ENCODE data around the gene TPP1. TPM values are rescaled to one million over a fixed set of nuclear protein-coding genes. Genes with fewer than 3 reads are reported as not detected.

Gene TPP1
- total RNA-seq, 1 experiment from 2014 or later: 21.6 TPM

Other genes with a start within 250 kb of the TPP1 start
- gene SMPD1, start 228.9 kb downstream of the TPP1 start, total RNA-seq (2014; rRNA removed): 12.1 and 12.9 TPM in 2 replicates
- 17.5 and 24.7 TPM in 2 replicates for gene APBB1, start 200.3 kb downstream of the TPP1 start, total RNA-seq (2014; rRNA removed)
- 1.6 TPM in 1 of 2 replicates, not detected in the other for gene HPX, start 178.4 kb downstream of the TPP1 start, total RNA-seq (2014; rRNA removed)
- gene TRIM3, start 145.5 kb downstream of the TPP1 start, total RNA-seq (2014; rRNA removed): 20.3 and 24.7 TPM in 2 replicates
- gene ARFIP2, start 138.1 kb downstream of the TPP1 start, total RNA-seq (2014; rRNA removed): 57.2 and 65.2 TPM in 2 replicates
- gene TIMM10B, start 137.9 kb downstream of the TPP1 start, total RNA-seq (2014; rRNA removed): 25.5 and 26.4 TPM in 2 replicates
- gene DNHD1, start 122.1 kb downstream of the TPP1 start, total RNA-seq (2014; rRNA removed): 9.3 and 14.5 TPM in 2 replicates
- gene RRP8, start 15.8 kb downstream of the TPP1 start, total RNA-seq (2014; rRNA removed): 15.1 and 16.9 TPM in 2 replicates
- 73.0 and 73.9 TPM in 2 replicates for gene ILK, start 15.6 kb downstream of the TPP1 start, total RNA-seq (2014; rRNA removed)
- 102 and 128 TPM in 2 replicates for gene TAF10, start 7.2 kb downstream of the TPP1 start, total RNA-seq (2014; rRNA removed)
- gene DCHS1, start 36.4 kb upstream of the TPP1 start, total RNA-seq (2014; rRNA removed): under 0.01 TPM in 1 of 2 replicates, not detected in the other
- gene MRPL17, start 63.9 kb upstream of the TPP1 start, total RNA-seq (2014; rRNA removed): 72.5 and 78.1 TPM in 2 replicates
- 0.15 TPM in 1 of 2 replicates, not detected in the other for gene OR2AG2, start 152.6 kb upstream of the TPP1 start, total RNA-seq (2014; rRNA removed)
- gene OR2AG1, start 163.6 kb upstream of the TPP1 start, total RNA-seq (2014; rRNA removed): not detected in 2 replicates
- gene OR6A2, start 180.3 kb upstream of the TPP1 start, total RNA-seq (2014; rRNA removed): 0.06 and 0.07 TPM in 2 replicates
- gene OR10A5, start 226.3 kb upstream of the TPP1 start, total RNA-seq (2014; rRNA removed): not detected in 2 replicates
- not detected in 2 replicates for gene OR10A2, start 243.6 kb upstream of the TPP1 start, total RNA-seq (2014; rRNA removed)

All from PC-3 (cell line).